Measurements from ENCODE around the gene MMD2.

- TF ChIP-seq CTCF (IDR thresholded peaks at IDR 0.05; ENCODE audit: poor library complexity) (no peak), EZH2phosphoT487 (IDR thresholded peaks at IDR 0.05; ENCODE audit: low read depth, severe bottlenecking, unreplicated experiment) (no peak)
These were observed 80.4 kb downstream of the MMD2 start for GRCh38 chr7:4878336-4879335.

All from hepatocyte (in vitro differentiated cells).